NCI-H1092 treated with DMSO at 0.1 percent for 48 hours (cell line): ENCODE measurements around the gene ATXN1.
"Not testable (repeated sequence)": the region's sequence is repeated elsewhere in the genome, so short reads cannot be mapped to it uniquely, and the experiment has no call there.

Source experiments
- DNase-seq: peaks from one replicate; lab custom pipeline; 2025; lab: John Stamatoyannopoulos, UW

The ATXN1 gene

DNA sequence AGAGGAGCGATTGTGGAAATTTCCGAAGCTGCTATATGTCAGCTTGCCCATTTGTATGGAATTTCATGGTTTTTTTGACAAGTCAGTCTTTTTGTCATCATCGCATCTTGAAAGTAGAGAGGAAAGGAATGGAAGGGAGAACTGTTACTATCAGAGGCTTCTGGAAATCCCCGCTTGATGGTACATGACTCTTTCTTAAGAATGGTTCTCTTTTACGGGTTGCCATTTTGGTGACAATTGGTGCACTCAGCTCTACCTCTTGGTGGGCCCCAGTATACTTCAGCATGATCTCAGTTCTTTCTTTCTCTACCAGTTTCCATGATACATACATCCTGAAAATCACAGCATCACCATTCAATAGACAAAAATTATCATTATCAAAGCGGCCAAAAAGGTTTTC, 146.0 kb downstream of the ATXN1 start:
- not testable (repeated sequence) for DNase-seq

DNA sequence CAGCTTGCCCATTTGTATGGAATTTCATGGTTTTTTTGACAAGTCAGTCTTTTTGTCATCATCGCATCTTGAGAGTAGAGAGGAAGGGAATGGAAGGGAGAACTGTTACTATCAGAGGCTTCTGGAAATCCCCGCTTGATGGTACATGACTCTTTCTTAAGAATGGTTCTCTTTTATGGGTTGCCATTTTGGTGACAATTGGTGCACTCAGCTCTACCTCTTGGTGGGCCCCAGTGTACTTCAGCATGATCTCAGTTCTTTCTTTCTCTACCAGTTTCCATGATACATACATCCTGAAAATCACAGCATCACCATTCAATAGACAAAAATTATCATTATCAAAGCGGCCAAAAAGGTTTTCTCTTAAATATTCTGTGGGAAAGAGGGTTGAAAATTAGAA, 147.1 kb downstream of the ATXN1 start:
- DNase-seq = not testable (repeated sequence)

DNA sequence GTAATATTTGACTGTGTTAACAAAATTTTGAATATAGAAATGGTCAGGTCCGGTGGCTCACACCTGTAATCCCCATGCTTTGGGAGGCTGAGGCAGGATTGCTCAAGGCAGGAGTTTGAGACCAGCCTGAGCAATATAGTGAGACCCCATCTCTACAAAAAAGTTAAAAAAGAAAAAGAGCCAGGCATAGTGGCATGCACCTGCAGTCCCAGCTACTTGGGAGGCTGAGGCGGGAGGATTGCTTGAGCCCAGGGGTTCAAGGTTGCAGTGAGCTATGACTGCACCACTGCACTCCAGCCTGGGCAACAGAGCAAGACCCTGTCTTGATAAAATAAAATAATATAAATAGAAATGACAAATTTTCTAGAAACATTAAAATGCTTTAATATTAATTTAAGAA, 147.8 kb downstream of the ATXN1 start:
- DNase-seq = not testable (repeated sequence)

DNA sequence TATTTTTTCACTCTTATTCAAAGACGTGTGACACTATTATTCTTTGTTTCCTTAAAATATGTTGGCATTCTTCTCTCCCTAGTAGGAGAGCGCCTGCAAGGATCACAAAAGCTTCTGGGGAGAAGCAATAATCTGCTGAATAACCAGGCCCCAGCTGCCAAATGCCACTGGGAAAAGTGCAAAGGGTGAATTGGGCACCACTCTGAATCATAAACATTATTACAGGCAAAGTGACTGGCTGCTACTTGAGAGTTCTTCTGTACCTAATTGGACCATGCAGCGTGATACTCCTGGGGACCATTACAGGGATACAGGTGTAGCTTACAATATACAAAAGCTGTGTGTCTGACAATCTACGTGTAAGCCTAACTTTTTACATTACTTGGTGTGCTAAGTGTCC, 152.8 kb downstream of the ATXN1 start:
- DNase-seq = no peak

DNA sequence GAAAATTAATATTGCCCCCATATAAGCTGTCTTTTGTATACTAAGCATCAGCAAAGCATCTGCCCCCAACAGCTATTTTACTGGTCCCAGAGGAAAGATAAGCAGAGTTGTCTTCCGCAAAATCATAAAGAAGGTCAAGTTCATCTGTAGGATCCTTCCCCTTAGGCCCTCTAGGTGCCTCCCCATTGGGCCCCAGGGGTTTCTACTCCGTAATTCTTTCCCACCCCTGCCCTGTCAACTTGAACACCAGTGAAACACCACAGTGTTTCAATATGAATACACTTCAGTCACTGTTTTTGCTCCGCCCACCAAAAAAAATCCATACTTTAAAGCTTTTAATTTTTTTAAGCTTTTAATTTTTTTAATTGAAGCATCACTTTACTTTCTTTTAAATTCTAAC, 159.2 kb downstream of the ATXN1 start:
- DNase-seq = no peak

DNA sequence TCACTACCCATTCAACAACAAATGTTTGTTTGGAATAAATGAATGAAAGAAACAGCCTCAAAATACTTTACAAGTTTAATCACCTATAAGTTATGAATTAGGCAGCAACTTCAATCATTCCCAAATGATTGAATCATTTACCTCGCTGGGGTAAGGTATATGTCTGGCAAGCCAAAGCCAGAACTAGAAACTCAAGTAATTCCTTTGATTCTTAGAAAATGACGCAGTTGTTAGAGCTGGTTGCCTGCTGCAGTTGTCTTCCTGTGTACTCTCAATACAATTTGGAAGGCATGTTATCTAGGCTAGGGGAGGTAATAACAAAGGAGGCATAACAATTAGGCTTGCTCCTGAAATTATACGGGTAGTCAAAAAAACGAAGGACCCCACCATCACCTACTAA, 160.6 kb downstream of the ATXN1 start:
- no peak for DNase-seq

DNA sequence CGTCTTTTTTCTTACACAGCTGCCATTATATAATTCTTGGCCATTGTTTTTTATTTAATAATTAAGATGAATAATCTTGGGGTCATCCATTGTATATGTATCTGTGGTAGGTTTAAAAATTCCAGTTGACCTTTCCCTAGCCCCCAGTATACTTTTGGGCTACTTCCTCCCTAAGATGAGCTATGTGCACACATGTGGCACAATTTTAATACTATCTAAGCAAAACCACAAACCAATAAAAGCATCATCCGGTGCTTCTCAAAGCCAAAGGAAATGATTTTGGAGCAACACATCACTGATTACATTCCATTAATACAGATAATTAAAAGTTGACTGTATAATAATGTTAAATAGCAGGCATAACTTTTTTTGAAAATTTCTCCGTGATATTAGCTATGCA, 161.2 kb downstream of the ATXN1 start:
- DNase-seq = no peak

DNA sequence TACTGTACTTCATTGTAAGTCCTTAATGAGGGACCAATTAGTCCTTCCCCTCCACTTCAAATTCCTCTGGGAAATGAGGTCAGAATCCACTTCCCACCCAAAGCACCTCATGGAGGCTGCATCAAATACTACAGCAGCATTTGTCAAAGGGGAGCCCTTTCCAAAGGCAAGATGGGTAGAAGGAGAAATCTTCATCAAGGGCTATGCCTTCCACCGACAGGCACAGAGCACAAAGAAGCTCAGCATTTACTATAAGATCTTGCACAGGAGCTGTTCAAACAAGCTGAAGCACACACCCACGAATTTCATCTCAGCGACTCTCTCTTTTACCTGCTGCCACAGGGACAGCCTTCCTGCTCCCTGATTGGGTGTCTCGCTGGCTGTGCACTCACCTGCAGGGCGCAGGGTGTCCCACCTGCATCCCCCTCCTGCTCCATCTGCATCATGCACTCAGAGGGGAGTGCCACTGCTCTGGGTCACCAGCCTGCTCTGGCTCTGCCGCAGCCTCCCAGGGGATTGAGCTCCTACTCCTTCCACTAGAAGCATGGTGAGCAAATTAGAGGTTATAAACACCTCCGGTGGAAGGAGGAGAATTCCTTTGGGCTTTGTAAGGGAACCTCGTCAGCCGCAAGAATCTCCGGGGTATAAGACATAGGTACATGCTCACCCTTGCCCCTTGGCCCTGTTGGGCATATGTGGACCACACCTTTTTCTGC, 164.5 kb downstream of the ATXN1 start:
- DNase-seq = no peak

DNA sequence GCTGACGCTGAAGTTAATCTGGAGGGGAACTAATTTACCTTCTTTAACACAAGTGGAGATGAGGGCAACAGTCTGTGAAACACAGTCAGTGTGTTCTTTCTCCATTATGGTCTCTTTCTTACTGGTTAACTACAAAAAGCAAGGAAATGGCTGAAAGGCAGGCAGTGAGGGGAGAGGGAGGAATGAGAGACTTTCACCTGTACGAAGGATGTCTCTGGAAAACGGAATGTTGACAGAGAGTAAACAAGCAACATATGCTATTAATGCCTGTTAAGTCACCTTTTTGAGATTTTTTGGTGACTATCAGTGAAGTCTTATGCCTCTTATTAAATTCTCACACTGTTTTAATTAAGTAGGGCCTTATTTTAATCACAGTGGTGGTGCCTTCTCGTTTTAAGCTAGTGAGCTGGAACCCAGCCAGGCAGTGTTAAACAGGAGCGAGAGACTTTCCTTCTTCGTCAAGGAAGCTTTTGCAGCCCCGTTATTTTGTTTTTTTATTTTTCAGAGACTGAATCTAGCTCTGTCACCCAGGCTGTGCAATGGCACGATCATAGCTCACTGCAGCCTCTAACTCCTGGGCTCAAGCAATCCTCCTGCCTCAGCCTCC, 165.6 kb downstream of the ATXN1 start:
- DNase-seq = no peak

DNA sequence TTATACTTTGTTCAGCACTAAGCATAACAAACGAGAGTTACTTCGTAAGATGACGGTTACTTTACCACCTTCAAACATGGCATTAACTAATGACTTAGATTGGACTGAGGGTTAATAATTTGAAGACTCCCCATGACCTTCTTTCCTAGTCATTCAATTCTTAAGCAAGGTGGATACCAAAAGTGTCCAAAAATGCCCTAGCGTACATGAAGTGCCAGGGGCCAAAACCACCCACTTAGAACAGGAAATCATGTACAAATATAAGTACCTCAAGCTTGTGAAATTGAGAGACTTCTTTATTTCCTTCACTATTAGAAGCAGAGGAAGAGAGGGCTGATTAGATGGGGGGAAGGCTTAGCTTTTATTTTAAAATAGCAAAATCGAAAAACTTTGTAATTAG, 166.4 kb downstream of the ATXN1 start:
- DNase-seq = no peak

DNA sequence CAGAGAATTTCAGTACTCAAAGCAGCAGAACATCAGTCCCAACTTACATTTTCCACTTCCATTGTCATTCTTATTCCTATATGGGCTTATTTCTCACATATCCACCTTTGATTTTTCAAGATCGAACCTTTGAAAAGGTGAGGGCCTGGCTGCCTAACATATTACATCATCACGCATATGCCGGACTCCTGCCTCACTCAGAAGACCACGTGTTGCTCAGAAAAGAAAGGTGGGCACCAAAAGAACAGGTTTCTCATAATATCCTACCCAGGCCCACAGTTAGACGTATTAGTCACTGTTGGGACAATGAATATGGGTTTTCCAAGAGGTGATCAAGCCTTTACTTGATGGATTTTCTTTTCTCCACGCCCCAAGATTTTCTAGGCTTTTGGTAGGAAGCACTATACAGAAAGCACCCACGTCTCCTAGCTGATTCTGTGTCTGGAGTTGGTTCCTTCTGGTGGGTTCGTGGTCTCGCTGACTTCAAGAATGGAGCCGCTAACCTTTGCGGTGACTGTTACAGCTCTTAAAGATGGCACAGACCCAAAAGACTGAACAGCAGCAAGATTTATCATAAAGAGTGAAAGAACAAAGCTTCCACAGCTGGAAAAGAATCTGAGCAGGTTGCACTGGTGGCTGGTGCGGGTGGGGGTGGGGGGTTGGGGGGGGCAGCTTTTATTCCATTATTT, 168.9 kb downstream of the ATXN1 start:
- no peak for DNase-seq

DNA sequence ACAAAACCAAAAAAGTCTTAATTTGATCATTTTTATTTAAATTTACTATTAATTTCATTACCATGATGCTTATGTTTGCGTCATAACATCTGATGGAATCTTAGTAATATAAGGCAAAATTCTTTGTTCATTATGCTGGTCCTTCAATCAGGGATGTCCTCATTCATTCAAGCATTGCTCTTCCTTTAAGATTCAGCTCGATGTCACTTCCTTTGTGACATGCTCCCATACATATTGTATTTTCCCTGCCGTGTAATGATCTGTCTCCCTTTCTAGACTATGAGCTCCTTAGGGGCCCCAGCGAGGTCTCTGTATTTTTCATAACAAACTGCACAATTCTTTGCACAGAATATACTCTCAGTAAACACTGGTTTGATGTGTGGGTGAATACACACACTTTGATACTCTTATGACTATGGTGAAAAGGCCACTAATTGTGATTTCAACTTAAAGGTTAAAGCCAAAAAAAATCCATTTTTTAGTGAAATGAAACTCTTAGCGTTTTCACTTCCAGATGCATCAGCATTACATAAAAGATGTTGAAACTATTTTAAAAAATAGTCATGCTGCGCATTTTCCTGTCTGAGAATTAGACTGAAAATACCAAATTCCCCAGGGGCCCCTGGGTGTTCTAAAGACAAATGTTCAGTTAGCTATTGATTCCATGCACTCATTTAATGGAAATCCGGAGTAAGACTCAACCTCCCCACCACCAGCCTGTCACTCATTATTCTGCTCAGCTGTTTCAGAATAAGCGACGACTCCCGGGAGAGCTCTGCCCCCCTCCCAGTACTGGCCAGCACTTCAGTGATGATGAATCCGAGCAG, 169.7 kb downstream of the ATXN1 start:
- no peak for DNase-seq

DNA sequence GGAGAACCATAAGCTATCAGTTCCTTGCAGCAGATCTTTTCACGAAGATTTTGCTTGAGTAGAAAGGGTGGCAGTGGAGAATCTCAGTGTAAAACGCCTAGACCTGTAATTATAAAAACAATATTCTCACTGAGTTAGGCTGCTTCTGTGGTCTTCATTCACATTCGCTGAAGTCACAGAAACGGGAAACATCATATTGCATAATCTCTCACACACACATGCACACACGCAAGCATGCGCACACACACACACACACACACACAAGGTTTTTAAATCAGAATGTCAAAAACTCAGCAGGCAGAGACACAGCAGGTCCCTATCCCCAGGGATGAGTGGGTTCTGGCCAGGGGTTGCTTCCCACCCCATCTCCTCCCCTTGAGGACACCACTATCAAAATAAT, 175.5 kb downstream of the ATXN1 start:
- DNase-seq = no peak

DNA sequence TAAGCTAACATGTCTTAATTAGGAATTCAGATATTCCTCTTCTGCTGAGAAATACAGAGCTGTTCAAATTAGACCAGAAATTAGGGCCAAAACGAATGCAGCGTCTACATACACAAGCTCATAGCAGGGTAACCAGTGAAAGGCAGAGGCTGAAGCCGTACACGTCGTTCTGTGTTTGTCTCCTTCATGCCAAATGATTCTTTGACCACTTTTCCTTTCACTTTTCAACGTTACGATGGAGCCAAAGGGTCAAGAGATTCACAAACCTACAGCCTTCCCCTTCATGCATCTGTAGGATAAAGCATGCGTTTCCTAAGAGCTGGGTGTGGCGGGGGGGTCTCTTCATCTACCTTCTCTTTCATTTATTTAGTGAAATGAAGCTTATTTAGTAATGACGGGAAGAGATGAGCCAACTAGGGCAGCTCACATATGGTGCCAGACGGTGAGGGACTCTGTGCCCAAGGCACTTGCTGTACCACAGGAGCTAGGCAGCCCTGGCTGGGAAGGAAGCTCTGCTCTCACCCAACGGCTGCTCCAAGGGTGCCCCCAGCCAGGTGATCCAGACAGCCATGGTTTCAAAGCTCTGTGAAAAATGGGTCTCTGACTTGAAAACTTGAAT, 178.0 kb downstream of the ATXN1 start:
- no peak for DNase-seq

DNA sequence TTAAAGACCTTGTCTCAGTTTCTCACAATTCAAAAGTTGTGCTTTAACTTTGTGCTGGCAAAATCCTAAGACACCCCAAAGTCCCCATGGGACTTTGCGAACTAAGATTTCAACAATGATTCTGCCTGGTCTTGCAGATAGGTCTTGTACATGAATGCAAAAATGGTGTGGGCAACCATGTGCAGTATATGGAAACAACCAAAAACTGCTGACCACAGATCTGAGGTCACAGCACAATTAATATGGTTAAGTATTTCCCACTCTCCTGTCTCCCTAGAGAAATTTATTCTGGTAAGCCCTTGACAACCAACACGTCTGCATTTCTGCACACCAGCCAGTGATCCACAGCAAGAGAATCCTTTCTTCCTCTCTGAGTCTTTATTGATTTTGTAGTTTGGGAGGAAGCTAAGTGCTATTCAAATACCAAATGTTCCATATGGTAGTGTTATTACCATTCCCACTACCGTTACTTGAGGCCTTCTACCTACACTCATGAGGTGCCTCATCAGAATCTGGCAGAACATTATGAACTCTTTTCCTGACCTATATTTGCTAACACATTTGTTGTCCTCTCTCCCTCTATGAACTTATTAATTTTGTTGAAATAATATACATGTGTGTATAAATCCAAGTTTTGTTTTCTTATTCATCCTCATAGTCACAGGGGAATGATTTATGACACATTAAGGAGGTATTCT, 178.7 kb downstream of the ATXN1 start:
- DNase-seq = no peak

DNA sequence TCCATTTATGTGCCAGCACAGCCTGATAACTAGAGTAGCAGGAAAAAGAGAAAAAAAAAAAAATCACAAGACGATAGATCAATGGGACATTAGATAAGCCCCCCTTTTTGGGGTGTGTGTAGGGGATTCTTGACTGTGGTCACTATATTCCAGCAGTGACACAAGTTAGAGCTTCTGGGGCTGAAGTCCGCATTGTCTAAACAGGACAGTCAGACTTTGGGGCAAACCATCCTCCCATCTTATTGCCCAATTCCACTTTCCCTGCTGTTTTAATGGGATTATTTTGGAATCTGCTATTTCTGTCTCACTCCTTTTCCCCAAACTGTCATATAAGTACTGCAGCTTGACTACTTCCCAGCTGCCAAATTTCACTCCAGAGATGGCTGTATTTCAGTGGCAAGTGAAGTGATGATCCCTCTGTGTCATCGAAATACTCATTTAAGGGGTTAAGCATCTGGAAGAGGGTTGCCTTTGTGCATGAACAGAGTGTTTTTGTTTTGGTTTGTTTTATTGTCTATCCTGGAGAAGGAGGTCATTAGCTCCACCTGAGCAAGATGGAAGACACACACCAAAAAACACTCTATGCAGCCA, 182.5 kb downstream of the ATXN1 start:
- no peak for DNase-seq

DNA sequence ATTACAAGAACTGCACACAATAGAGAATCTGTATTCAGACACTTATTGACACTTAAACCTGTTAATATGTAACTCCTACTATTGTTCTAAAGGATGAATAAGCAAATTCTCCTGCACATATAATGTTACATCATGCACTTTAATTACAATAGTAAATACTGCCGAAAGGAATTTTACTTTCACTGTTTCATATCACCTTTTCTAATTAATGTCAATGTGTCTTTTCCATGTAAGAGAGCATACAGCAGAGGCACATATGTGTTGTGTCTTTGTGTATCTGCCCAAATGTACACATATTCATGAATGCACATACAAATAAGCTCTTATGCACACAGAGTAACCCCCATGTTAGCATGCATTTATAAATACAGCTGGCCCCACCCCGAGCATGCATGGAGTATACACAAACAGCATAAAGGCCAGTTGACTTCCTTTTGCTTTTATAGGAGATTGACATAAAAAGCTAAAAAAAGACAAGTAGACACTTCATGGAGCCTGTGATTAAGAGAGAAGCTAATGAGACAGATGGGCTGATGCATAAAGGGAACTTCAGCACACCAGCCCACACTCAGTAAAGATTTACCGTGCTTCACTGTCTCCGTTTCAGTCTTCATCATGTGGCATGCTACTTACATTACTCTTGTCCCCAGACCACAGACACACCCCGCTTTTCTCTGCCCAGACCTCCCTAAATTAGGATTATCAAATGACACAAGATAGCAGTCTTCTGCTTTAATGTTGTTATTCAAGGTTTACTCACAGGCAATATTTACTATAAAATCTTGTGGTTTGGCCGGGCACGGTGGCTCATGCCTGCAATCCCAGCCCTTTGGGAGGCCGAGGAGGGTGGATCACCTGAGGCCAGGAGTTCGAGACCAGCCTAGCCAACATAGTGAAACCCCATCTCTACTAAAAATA, 184.6 kb downstream of the ATXN1 start:
- DNase-seq = no peak

DNA sequence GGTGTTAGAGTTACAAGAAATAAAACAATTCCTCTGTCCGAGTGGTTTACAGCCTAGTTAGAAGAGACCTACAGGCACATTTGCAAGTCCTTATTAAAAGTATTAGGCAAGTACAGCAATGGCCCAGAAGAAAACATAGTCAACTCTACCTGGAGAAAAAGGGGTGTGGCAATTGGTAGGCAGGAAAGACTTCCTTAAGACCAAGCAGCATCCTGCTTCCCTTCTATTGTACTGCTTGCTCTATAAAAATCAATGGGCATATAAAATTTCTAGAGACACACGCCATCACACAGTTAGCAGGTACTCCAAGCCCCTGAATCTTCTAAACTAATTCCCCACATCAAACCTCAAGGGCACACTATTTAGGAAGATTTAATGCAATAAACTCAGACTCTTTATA, 185.6 kb downstream of the ATXN1 start:
- DNase-seq = no peak

DNA sequence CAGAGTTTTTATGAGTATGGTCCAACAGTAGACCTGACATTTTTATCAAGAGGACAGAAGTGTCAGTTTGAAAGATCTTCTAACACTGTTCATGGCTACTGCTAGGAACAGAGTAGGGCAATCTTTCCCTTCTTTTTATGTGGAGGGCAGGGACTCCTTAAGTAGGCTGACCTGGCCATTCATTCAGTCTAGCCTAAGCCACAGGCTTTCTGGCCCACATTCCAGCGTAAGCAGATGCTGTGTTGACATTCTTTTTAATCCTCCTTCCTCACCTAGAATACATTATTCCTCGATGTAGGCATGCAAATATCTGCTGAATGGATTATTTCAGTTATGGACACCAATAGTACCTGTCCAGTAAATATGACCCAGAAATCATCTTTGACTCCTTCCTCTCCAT, 188.3 kb downstream of the ATXN1 start:
- DNase-seq = no peak

DNA sequence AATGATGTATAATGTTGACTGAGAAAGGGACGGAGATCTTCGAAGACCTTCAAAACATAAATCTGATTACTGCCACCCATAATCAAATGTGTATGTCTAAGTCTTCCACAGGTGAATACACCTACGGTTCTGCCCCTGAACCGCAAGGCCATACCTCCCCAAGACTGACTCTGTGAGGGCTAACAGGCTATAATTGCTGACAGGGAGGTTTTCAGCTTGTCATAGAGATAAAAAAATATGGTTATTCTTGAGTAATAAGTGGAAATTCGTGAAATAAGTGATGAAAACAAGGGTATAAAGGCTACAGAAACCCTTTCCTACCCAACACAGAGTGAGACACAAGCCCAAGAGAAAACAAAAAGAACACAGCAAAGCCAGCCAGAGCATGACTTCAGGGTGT, 188.9 kb downstream of the ATXN1 start:
- DNase-seq = no peak
